Transverse colon (tissue), 4 donors: ENCODE results near the gene BTBD2. TPM values are rescaled to one million over a fixed set of nuclear protein-coding genes. Genes with fewer than 3 reads are reported as not detected.

ENCODE experiments used
- DNase-seq: peaks from one replicate; pipeline ENCODE4 v3.0.0-alpha.2; 2019
- H3K27ac ChIP-seq, 4 donors: fragments of 200-600 bp; sonication (generic); 2 replicates each; pipeline ENCODE4 v1.5.1; 2016 to 2018; ENCODE audit warnings: inconsistent platforms in 4 of 4
- H3K27me3 ChIP-seq: fragments of 200-600 bp; sonication (generic); 2 replicates; pipeline ENCODE4 v1.5.1; 2017; ENCODE audit warnings: inconsistent platforms
- H3K36me3 ChIP-seq, 4 donors: fragments of 200-600 bp; sonication (generic); 2 replicates each; pipeline ENCODE4 v1.5.1; 2017 to 2019; ENCODE audit warnings: inconsistent platforms in 4 of 4
- H3K4me1 ChIP-seq, 4 donors: fragments of 200-600 bp; sonication (generic); 2 replicates each; pipeline ENCODE4 v1.5.1; 2017 to 2020; ENCODE audit warnings: inconsistent platforms in 4 of 4
- H3K4me3 ChIP-seq, 4 donors: fragments of 200-600 bp; sonication (generic); 1 replicate in 1 of 4; 2 replicates in 3 of 4; pipeline versions ENCODE4 v1.5.1 to v1.6.1; 2017 to 2019; ENCODE audit warnings: inconsistent platforms in 4 of 4
- H3K9me3 ChIP-seq, 2 donors: fragments of 200-600 bp; sonication (generic); 2 replicates each; pipeline ENCODE4 v1.5.1; 2017 to 2019; ENCODE audit warnings: inconsistent platforms in 2 of 2
- EP300 ChIP-seq: sonication (generic); formaldehyde crosslinking; IDR thresholded peaks from one replicate; pipeline ENCODE4 v1.6.1; 2017; ENCODE audit warnings: antibody characterized with exemption, low read depth
- POLR2A ChIP-seq: fragments of 450-650 bp; IDR thresholded peaks from one replicate; pipeline ENCODE4 v1.6.1; 2016; ENCODE audit warnings: antibody characterized with exemption, mild to moderate bottlenecking, moderate library complexity
- POLR2AphosphoS5 ChIP-seq, 3 donors: sonication (generic); formaldehyde crosslinking; IDR thresholded peaks; one replicate each; pipeline ENCODE4 v1.6.1; 2016; ENCODE audit warnings: antibody characterized with exemption in 3 of 3
- WGBS, 2 donors: methylation state at CpG; one replicate each; pipeline ENCODE4 v1.1.5; 2018; ENCODE audit warnings: low coverage in 1 of 2; 5-methylcytosine and 5-hydroxymethylcytosine counted together
- in situ Hi-C, 4 donors: fragments of 200-750 bp; cut with MboI; loops; one replicate each; pipeline versions ENCODE4 v1.15.0 to v1.15.1; 2017; ENCODE audit warnings: low sequenced_read_pairs in 3 of 4, low pct_ligation_motif_present in 1 of 4, low pct_unique_long_range_greater_than_20kb in 1 of 4
- intact Hi-C: fragments of 100-400 bp; cut with DNase I; formaldehyde crosslinking; loops from one replicate; pipeline ENCODE4 v1.15.1; 2023; ENCODE audit warnings: low total_unique reads
- total RNA-seq, 4 donors: library from RNA; depleted of rRNA; stranded (reverse); fragments of >200 nt; gene quantifications; one replicate each; pipeline ENCODE4 v1.1.0, GENCODE V29; 2016
- TF ChIP-seq, protein P1 (sequence below), 5 experiments: fragments of 200-600 bp in 3 of 5; fragments of 450-650 bp in 2 of 5; sonication (generic) in 3 of 5; IDR thresholded peaks; 1 replicate in 2 of 5; 2 replicates in 3 of 5; pipeline ENCODE4 v1.5.1; 2016 to 2017; ENCODE audit warnings: antibody characterized with exemption in 5 of 5, inconsistent platforms in 3 of 5, mild to moderate bottlenecking in 2 of 5, moderate library complexity in 1 of 5

BTBD2 gene
- total RNA-seq, 4 donors from 2014 or later: 66.7 to 88.6 (median 84.4) TPM

DNA sequence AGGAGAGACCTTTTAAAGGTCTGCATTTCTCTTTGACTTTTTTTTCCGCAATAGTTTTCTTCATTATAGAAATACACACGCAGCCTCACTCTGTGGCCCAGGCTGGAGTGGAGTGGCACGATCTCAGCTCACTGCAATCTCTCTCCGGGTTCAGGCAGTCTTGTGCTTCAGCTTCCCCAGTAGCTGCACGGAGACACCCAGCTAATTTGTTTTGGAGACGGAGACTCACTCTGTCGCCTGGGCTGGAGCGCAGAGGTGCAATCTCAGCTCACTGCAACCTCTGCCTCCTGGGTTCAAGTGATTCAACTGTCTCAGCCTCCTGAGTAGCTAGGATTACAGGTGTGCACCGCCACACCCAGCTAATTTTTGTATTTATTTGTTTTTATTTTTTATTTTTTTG, 47.3 kb upstream of the BTBD2 start:
- H3K27ac ChIP-seq: peak overlapping the region in 3 of 4 donors; percentile 96 to 100 (median 99)
- in situ Hi-C loops: no loop called here
- 70 to 88% methylated on average over 2 to 9 of the region's 9 CpGs for WGBS, 2 donors
- H3K9me3 ChIP-seq: no peaks in the 10 kb centered on the region
- TF ChIP-seq POLR2A (no peak), EP300 (no peak)
- TF ChIP-seq, protein P1, sequence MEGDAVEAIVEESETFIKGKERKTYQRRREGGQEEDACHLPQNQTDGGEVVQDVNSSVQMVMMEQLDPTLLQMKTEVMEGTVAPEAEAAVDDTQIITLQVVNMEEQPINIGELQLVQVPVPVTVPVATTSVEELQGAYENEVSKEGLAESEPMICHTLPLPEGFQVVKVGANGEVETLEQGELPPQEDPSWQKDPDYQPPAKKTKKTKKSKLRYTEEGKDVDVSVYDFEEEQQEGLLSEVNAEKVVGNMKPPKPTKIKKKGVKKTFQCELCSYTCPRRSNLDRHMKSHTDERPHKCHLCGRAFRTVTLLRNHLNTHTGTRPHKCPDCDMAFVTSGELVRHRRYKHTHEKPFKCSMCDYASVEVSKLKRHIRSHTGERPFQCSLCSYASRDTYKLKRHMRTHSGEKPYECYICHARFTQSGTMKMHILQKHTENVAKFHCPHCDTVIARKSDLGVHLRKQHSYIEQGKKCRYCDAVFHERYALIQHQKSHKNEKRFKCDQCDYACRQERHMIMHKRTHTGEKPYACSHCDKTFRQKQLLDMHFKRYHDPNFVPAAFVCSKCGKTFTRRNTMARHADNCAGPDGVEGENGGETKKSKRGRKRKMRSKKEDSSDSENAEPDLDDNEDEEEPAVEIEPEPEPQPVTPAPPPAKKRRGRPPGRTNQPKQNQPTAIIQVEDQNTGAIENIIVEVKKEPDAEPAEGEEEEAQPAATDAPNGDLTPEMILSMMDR (IDR thresholded peaks at IDR 0.05): no peak
- intact Hi-C loops: no loop called here
- no peak overlapping the region for H3K4me3 ChIP-seq
- H3K4me1 ChIP-seq: peaks cover 24 to 78% (median 45%) of the 10 kb centered on the region in 4 donors
- H3K36me3 ChIP-seq: no peaks in the 10 kb centered on the region
- no peak for DNase-seq
- no peaks in the 10 kb centered on the region for H3K27me3 ChIP-seq

DNA sequence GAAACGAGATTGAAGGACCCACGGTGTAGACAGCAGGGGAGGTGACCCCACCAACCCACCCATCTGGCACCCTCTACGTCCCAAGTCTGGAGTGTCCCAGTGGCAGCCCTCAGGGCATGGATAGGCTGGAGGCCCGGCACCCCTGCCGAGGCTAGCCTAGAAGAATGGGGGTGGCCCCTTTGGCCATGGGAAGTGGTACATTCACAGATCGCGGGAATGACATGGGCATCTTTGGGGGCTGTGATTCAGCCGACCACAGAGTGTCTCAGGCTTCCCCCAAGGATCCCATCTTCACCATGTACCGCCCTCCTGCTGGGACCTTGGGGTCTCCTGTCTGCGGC, 46.8 kb upstream of the BTBD2 start:
- no peaks in the 10 kb centered on the region for H3K27me3 ChIP-seq
- intact Hi-C loops (no loop called here), in situ Hi-C loops (no loop called here)
- H3K4me3 ChIP-seq: peak overlapping the region in 2 of 4 donors; percentile 77 to 78
- H3K36me3 ChIP-seq: no peaks in the 10 kb centered on the region
- no peaks in the 10 kb centered on the region for H3K9me3 ChIP-seq
- no peak for DNase-seq
- WGBS, 2 donors: 60% methylated on average over 10 of the region's 10 CpGs; no CpG with 5 or more reads in 1 of the 2 donors
- peak overlapping the region; percentile 96 to 100 (median 98) for H3K27ac ChIP-seq
- H3K4me1 ChIP-seq: peaks cover 24 to 78% (median 44%) of the 10 kb centered on the region in 4 donors
- TF ChIP-seq POLR2A (no peak), POLR2AphosphoS5 (IDR thresholded peaks at IDR 0.05) (no peak), EP300 (no peak)
- TF ChIP-seq, protein P1 (IDR thresholded peaks at IDR 0.05): no peak

DNA sequence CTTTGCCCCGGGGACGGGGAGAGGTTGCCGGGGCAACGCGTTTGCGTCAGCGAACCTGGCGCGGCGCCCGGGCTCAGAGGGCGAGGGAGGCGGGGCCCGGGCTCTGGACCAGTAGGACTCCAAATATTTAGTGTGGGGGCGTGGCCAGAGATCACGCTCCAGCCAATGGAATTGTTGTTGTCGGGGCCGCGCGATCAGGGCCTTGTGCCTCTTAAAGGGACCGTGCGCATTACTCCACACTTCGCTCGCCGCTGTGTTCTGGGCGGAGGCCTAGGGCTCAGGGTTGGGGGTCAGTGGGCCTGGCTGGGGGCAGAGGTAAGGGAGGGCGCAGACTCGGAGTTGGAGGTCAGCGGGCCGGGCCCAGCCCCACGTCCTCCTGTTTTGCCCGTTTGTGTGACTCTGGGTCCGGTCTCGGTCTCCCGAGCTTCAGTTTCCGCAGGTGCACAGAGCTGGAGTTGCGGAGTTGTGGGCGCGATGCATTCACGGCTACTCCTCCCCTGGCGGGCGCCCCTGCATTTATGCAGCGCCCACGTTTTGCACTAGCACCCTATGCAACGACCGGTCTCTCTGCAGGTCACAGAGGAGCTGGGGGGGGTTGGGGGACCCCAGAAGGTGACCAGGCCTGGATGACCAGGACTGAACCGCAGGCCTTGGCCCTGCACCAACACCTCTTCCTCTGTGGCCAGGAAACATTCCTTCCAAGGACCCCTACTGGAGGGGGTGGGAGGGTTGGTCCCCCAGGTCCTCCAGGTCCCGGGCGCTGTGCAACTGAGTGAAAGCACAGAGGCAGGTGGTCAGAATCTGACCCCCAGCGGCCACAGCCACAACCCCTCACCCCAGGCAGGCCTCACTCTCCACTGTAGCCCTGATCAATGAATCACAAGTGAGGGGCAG, 46.2 kb upstream of the BTBD2 start:
- in situ Hi-C loops: no loop called here
- peak overlapping the region; percentile 55 to 78 (median 68) for H3K4me3 ChIP-seq
- no peaks in the 10 kb centered on the region for H3K27me3 ChIP-seq
- DNase-seq: peak; percentile 100
- H3K36me3 ChIP-seq: no peaks in the 10 kb centered on the region
- WGBS, 2 donors: 1% methylated on average over 33 of the region's 50 CpGs; no CpG with 5 or more reads in 1 of the 2 donors
- intact Hi-C loops: no loop called here
- peak overlapping the region; percentile 96 to 100 (median 98) for H3K27ac ChIP-seq
- TF ChIP-seq EP300 (no peak), POLR2AphosphoS5 (IDR thresholded peaks at IDR 0.05) (peak; percentile 82 to 92 (median 87)), POLR2A (peak; percentile 82)
- TF ChIP-seq, protein P1 (IDR thresholded peaks at IDR 0.05): peak in 1 of 5 experiments; percentile 12
- peaks cover 27 to 79% (median 47%) of the 10 kb centered on the region in 4 donors for H3K4me1 ChIP-seq
- no peaks in the 10 kb centered on the region for H3K9me3 ChIP-seq

DNA sequence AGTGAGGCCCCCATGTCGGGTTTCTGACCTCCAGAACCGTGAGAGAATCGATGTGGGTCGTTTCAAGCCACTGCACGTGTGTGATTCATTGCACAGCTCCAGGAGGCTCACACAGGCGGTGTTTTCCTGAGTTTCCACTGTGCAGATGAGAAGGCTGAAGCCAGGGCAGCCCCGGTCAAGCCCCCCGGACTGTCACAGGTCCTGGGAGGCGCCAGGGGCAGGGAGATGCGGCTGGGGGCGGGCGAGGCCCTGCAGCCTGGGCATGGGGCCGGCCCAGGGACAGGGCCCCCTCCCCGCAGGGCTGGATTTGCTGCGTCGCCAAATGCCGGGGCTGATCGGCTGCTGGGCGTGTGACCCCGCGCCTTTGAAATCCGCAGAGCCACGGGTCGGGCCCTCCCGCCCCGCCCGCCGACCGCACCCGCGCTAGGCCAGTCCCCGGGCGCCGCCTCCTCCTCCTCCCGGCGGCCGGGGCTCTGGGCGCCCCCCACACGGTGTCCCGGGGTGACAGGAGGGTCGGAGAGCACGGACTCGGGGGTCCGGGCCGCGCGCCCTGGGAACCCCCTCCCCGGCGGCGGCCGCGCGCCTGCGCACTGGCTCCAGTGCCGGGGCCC, 45.5 kb upstream of the BTBD2 start:
- Histone ChIP-seq H3K4me3 (peak overlapping the region; percentile 49 to 78 (median 66)), H3K9me3 (no peaks in the 10 kb centered on the region), H3K27ac (peak overlapping the region; percentile 96 to 100 (median 98)), H3K27me3 (no peaks in the 10 kb centered on the region), H3K36me3 (no peaks in the 10 kb centered on the region), H3K4me1 (peaks cover 31 to 82% (median 50%) of the 10 kb centered on the region in 4 donors)
- in situ Hi-C loops (no loop called here), intact Hi-C loops (no loop called here)
- TF ChIP-seq POLR2A (peak; percentile 70), POLR2AphosphoS5 (IDR thresholded peaks at IDR 0.05) (peak in 2 of 3 donors; percentile 80 to 87), EP300 (peak; percentile 21)
- TF ChIP-seq, protein P1 (IDR thresholded peaks at IDR 0.05): no peak
- 0% methylated on average over 33 of the region's 55 CpGs; no CpG with 5 or more reads in 1 of the 2 donors for WGBS, 2 donors
- DNase-seq: peak; percentile 79
